Fibroblast of lung (primary cell): ENCODE results near the gene EIF4EBP2.

Experiments used
- EZH2 ChIP-seq: IDR thresholded peaks from 2 replicates; pipeline ENCODE4 v1.5.1; 2012; ENCODE audit warnings: low read length, control low read depth, mild to moderate bottlenecking; ENCODE audit errors: missing control alignments
- TF ChIP-seq, protein P1 (sequence below), 2 donors: IDR thresholded peaks in 1 of 2; conservative IDR thresholded peaks in 1 of 2; 1 replicate in 1 of 2; 2 replicates in 1 of 2; pipeline ENCODE4 v1.5.1; 2011 to 2012; ENCODE audit warnings: low read length in 2 of 2, control low read depth in 1 of 2, inconsistent platforms in 1 of 2, low read depth in 1 of 2, mild to moderate bottlenecking in 1 of 2

DNA sequence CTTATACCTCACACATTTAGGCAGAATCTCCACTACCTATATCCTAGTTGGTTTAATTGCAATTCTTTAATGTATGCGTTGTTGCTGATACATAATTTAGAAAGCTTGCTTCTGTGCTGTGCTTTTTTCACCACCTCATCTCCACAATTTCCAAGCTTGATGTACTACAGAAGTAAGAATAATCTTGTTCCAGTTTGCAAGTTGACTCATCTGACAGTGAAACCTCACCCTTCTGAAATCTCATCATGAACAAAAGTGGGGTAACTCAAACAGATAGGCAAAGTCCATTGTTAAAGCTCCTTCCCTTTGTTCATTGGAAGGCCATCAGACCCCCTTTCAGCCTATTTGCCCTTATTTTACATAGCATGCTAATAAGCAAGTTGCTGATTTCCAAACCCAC lies 13.6 kb downstream of the EIF4EBP2 start:
- TF ChIP-seq, protein P1, sequence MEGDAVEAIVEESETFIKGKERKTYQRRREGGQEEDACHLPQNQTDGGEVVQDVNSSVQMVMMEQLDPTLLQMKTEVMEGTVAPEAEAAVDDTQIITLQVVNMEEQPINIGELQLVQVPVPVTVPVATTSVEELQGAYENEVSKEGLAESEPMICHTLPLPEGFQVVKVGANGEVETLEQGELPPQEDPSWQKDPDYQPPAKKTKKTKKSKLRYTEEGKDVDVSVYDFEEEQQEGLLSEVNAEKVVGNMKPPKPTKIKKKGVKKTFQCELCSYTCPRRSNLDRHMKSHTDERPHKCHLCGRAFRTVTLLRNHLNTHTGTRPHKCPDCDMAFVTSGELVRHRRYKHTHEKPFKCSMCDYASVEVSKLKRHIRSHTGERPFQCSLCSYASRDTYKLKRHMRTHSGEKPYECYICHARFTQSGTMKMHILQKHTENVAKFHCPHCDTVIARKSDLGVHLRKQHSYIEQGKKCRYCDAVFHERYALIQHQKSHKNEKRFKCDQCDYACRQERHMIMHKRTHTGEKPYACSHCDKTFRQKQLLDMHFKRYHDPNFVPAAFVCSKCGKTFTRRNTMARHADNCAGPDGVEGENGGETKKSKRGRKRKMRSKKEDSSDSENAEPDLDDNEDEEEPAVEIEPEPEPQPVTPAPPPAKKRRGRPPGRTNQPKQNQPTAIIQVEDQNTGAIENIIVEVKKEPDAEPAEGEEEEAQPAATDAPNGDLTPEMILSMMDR (conservative IDR thresholded peaks at IDR 0.05 in 1 of 2, IDR thresholded peaks at IDR 0.05 in 1 of 2; ENCODE audit: low read depth in 1 of 2, low read length in 2 of 2) = no peak
- no peak for TF ChIP-seq EZH2
